ENCODE measurements around the gene XRCC4.
"Not testable (repeated sequence)": the region's sequence is repeated elsewhere in the genome, so short reads cannot be mapped to it uniquely, and the experiment has no call there.

XRCC4 gene

GRCh38 chr5:83118976-83119375 lies 41.6 kb downstream of the XRCC4 start:
- DNase-seq, result no peak

- DNase-seq, result no peak
Observed at GRCh38 chr5:83124593-83124992, 47.2 kb downstream of the XRCC4 start.

- no peak for DNase-seq
Observed at GRCh38 chr5:83125560-83125959, 48.2 kb downstream of the XRCC4 start.

- DNase-seq, result no peak
Observed at GRCh38 chr5:83126501-83126900, 49.2 kb downstream of the XRCC4 start.

- no peak for DNase-seq
Observed at GRCh38 chr5:83133797-83134196, 56.5 kb downstream of the XRCC4 start.

GRCh38 chr5:83142526-83142925 lies 65.2 kb downstream of the XRCC4 start:
- no peak for DNase-seq

GRCh38 chr5:83145241-83145640 lies 67.9 kb downstream of the XRCC4 start:
- DNase-seq, result no peak

- no peak for DNase-seq
Observed at GRCh38 chr5:83145882-83146331, 68.6 kb downstream of the XRCC4 start.

GRCh38 chr5:83146441-83146840 lies 69.1 kb downstream of the XRCC4 start:
- no peak for DNase-seq

GRCh38 chr5:83147593-83147992 lies 70.2 kb downstream of the XRCC4 start:
- DNase-seq, result no peak

- DNase-seq, result no peak
Observed at GRCh38 chr5:83148370-83148769, 71.0 kb downstream of the XRCC4 start.

GRCh38 chr5:83149671-83150070 lies 72.3 kb downstream of the XRCC4 start:
- no peak for DNase-seq

- no peak for DNase-seq
Observed at GRCh38 chr5:83151821-83152220, 74.5 kb downstream of the XRCC4 start.

GRCh38 chr5:83152996-83153395 lies 75.6 kb downstream of the XRCC4 start:
- DNase-seq, result not testable (repeated sequence)

- DNase-seq, result no peak
Observed at GRCh38 chr5:83156001-83156400, 78.7 kb downstream of the XRCC4 start.

- no peak for DNase-seq
Observed at GRCh38 chr5:83157163-83157562, 79.8 kb downstream of the XRCC4 start.

- DNase-seq, result no peak
Observed at GRCh38 chr5:83162601-83163000, 85.3 kb downstream of the XRCC4 start.

- DNase-seq, result no peak
Observed at GRCh38 chr5:83167538-83167937, 90.2 kb downstream of the XRCC4 start.

GRCh38 chr5:83169571-83170337 lies 92.4 kb downstream of the XRCC4 start:
- DNase-seq, result no peak

- DNase-seq, result no peak
Observed at GRCh38 chr5:83172011-83172410, 94.7 kb downstream of the XRCC4 start.

GRCh38 chr5:83172655-83173054 lies 95.3 kb downstream of the XRCC4 start:
- no peak for DNase-seq

GRCh38 chr5:83173826-83174225 lies 96.5 kb downstream of the XRCC4 start:
- DNase-seq, result no peak

- DNase-seq, result no peak
Observed at GRCh38 chr5:83177803-83178202, 100.5 kb downstream of the XRCC4 start.

GRCh38 chr5:83179966-83180365 lies 102.6 kb downstream of the XRCC4 start:
- DNase-seq, result no peak

GRCh38 chr5:83184534-83184933 lies 107.2 kb downstream of the XRCC4 start:
- no peak for DNase-seq

Data from activated effector memory CD4-positive, alpha-beta T cell treated with anti-CD3 and anti-CD28 coated beads, Interleukin-2, amount 50 U/mL, for 16 hours (primary cell).